GM21723 (cell line): Measurements from ENCODE around the gene FBXL19.
"Not testable (repeated sequence)": the region's sequence is repeated elsewhere in the genome, so short reads cannot be mapped to it uniquely, and the experiment has no call there.

Source experiments
- ATAC-seq: cut with Tn5 transposase; IDR thresholded peaks from one replicate; pipeline ENCODE4 v1.9.1; 2021; ENCODE audit warnings: mild to moderate bottlenecking, moderate library complexity; ENCODE audit not compliant: unreplicated experiment

The FBXL19 gene

GRCh38 chr16:30923554-30924075 lies at the start of gene FBXL19:
FBXL19 (plus strand) TSS chr16:30923572; CDS start chr16:30925755, 2,183 bp downstream.
- ATAC-seq = no peak

- ATAC-seq = no peak
Measured at GRCh38 chr16:30874244-30874820, 49.0 kb upstream of the FBXL19 start.

GRCh38 chr16:30874821-30875717 lies 48.3 kb upstream of the FBXL19 start:
- peak; percentile 74 for ATAC-seq

- ATAC-seq = no peak
Measured at GRCh38 chr16:30875871-30876801, 47.2 kb upstream of the FBXL19 start.

- ATAC-seq = no peak
Measured at GRCh38 chr16:30876867-30877266, 46.5 kb upstream of the FBXL19 start.

- no peak for ATAC-seq
Measured at GRCh38 chr16:30882429-30883310, 40.7 kb upstream of the FBXL19 start.

GRCh38 chr16:30884760-30885159 lies 38.6 kb upstream of the FBXL19 start:
- ATAC-seq = no peak

- ATAC-seq = no peak
Measured at GRCh38 chr16:30885196-30885595, 38.2 kb upstream of the FBXL19 start.

- ATAC-seq = no peak
Measured at GRCh38 chr16:30886145-30886544, 37.2 kb upstream of the FBXL19 start.

GRCh38 chr16:30887927-30888326 lies 35.4 kb upstream of the FBXL19 start:
- ATAC-seq = no peak

GRCh38 chr16:30888856-30889499 lies 34.4 kb upstream of the FBXL19 start:
- no peak for ATAC-seq

- no peak for ATAC-seq
Measured at GRCh38 chr16:30889721-30890120, 33.7 kb upstream of the FBXL19 start.

GRCh38 chr16:30891043-30891823 lies 32.1 kb upstream of the FBXL19 start:
- not testable (repeated sequence) for ATAC-seq

GRCh38 chr16:30892670-30893416 lies 30.5 kb upstream of the FBXL19 start:
- peak; percentile 3 for ATAC-seq

- ATAC-seq = peak; percentile 22
Measured at GRCh38 chr16:30893417-30893743, 30.0 kb upstream of the FBXL19 start.

- peak; percentile 73 for ATAC-seq
Measured at GRCh38 chr16:30893744-30894539, 29.4 kb upstream of the FBXL19 start, which contains the start of gene BCL7C. BCL7C (minus strand) TSS chr16:30894077; CDS start chr16:30893944, 133 bp downstream.
